ENCODE data around the gene HDDC3. TPM values are rescaled to one million over a fixed set of nuclear protein-coding genes. Genes with fewer than 3 reads are reported as not detected.
A peak's percentile ranks its signal among the peaks of the same experiment; 100 is the strongest.
"Not testable (repeated sequence)": the region's sequence is repeated elsewhere in the genome, so short reads cannot be mapped to it uniquely, and the experiment has no call there.

HDDC3 gene
- total RNA-seq, 2 experiments from 2014 or later: 31.8 to 38.6 TPM

DNA sequence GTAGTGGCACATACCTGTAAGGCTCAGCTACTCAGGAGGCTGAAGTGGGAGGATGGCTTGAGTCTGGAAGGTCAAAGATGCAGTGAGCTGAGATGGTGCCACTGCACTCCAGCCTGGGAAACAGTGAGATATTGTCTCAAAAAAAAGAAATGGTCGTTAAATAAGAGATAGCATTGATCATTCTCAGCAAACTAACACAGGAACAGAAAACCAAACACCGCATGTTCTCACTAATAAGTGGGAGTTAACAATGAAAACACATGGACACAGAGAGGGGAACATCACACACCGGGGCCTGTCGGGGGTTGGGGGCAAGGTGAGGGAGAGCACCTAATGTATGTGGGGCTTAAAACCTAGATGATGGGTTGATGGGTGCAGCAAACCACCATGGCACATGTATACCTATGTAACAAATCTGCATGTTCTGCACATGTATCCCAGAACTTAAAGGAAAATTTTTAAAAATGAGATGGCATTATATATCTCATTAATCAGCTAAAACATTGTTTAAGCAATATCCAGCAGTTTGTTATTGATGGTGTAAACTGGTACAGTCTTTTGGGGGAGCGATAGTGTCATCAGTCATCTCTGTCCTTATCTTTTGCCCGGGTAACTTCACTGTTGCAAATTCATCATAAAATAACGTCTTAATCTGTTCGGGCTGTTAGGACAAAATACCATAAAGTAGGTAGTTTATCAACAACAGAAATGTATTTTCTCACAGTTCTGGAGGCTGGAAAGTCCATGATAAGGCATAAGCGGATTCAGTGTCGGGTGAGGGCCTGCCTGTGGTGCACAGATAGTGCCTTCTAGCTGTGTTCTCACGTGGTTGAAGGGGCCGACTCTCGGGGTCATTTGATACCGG, 30.9 kb downstream of the HDDC3 start:
- H4K20me1 ChIP-seq (ENCODE audit: insufficient read depth, low read length): no peaks in the 10 kb centered on the region
- H3K79me2 ChIP-seq (ENCODE audit: insufficient read depth, low read depth, low read length): no peaks in the 10 kb centered on the region
- CTCF ChIA-PET (ENCODE audit: unreplicated experiment): interaction anchor here (3.8 kb wide), 1 partner anchor 31 kb away, joined by 16 read pairs; the partner anchor contains the start of gene HDDC3
- H3K4me1 ChIP-seq (ENCODE audit: insufficient read depth, low read length, poor library complexity, severe bottlenecking): peaks cover 39% of the 10 kb centered on the region
- H3K36me3 ChIP-seq (ENCODE audit: insufficient read depth, low read length): no peaks in the 10 kb centered on the region
- POLR2A ChIA-PET: interaction anchor here (0.6 to 4.5 kb wide), 4 partner anchors 15 to 141 kb away, joined by 3 to 24 read pairs (median 6); no protein-coding TSS in a partner anchor
- H3K27ac ChIP-seq (ENCODE audit: low read depth, low read length, poor library complexity, severe bottlenecking): no peak overlapping the region
- H3K4me3 ChIP-seq (ENCODE audit: low read depth, low read length, poor library complexity, severe bottlenecking): peak overlapping the region; percentile 69
- TF ChIP-seq, protein P1, sequence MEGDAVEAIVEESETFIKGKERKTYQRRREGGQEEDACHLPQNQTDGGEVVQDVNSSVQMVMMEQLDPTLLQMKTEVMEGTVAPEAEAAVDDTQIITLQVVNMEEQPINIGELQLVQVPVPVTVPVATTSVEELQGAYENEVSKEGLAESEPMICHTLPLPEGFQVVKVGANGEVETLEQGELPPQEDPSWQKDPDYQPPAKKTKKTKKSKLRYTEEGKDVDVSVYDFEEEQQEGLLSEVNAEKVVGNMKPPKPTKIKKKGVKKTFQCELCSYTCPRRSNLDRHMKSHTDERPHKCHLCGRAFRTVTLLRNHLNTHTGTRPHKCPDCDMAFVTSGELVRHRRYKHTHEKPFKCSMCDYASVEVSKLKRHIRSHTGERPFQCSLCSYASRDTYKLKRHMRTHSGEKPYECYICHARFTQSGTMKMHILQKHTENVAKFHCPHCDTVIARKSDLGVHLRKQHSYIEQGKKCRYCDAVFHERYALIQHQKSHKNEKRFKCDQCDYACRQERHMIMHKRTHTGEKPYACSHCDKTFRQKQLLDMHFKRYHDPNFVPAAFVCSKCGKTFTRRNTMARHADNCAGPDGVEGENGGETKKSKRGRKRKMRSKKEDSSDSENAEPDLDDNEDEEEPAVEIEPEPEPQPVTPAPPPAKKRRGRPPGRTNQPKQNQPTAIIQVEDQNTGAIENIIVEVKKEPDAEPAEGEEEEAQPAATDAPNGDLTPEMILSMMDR (conservative IDR thresholded peaks at IDR 0.05; ENCODE audit: low read length): no peak
- no peak for TF ChIP-seq EZH2phosphoT487 (IDR thresholded peaks at IDR 0.05; ENCODE audit: borderline replicate concordance, low read depth, low read length)
- H3K9me2 ChIP-seq (ENCODE audit: insufficient read depth, low read length): no peaks in the 10 kb centered on the region
- no peaks in the 10 kb centered on the region for H3K9me3 ChIP-seq (ENCODE audit: low read length)
- peak overlapping the region; percentile 86 for H3K4me2 ChIP-seq (ENCODE audit: low read length)
- no peak overlapping the region for H2AFZ ChIP-seq (ENCODE audit: low read length)
- intact Hi-C loops (cut with micrococcal nuclease; ENCODE audit: unreplicated experiment): loop anchor here (1.0 kb wide), 1 partner anchor 30 kb away; no protein-coding TSS in a partner anchor
- DNase-seq (ENCODE audit: low spot score): no peak
- BruUV-seq (replicated peaks): no TSS peak

DNA sequence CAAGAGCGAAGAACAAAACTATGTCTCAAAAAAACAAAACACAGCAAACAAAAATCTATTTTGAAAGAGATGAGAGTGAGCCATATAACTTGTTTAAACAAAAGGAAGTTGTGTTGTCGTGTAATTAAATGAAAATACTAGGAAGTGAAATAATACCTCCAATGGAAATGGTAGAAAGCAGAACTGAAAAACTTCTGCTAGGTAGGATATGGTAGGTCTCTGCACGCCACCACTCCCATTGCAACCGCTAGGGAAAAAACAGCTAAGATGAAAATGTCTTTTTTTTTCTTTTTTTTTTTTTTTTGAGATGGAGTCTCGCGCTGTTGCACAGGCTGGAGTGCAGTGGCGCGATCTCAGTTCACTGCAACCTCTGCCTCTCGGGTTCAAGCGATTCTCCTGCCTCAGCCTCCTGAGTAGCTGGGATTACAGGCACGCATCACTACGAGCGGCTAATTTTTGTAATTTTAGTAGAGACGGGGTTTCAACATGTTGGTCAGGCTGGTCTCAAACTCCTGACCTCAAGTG, 35.2 kb downstream of the HDDC3 start:
- peak overlapping the region; percentile 76 for H3K4me2 ChIP-seq (ENCODE audit: low read length)

More for the DNA sequence above, 35.2 kb downstream of the HDDC3 start:
- DNase-seq (ENCODE audit: low spot score): peak; percentile 88
- Histone ChIP-seq H3K4me3 (ENCODE audit: low read depth, low read length, poor library complexity, severe bottlenecking) (peak overlapping the region; percentile 50), H3K4me1 (ENCODE audit: insufficient read depth, low read length, poor library complexity, severe bottlenecking) (peaks cover 30% of the 10 kb centered on the region), H3K27ac (ENCODE audit: low read depth, low read length, poor library complexity, severe bottlenecking) (peak overlapping the region; percentile 71)
- H3K79me2 ChIP-seq (ENCODE audit: insufficient read depth, low read depth, low read length); H3K9me2 ChIP-seq (ENCODE audit: insufficient read depth, low read length); BruUV-seq (replicated peaks); H4K20me1 ChIP-seq (ENCODE audit: insufficient read depth, low read length); intact Hi-C loops (cut with micrococcal nuclease; ENCODE audit: unreplicated experiment); H2AFZ ChIP-seq (ENCODE audit: low read length); H3K9me3 ChIP-seq (ENCODE audit: low read length); H3K36me3 ChIP-seq (ENCODE audit: insufficient read depth, low read length): not testable (repeated sequence)
- CTCF ChIA-PET (ENCODE audit: unreplicated experiment): interaction anchor here (0.6 to 0.9 kb wide), 2 partner anchors 12 to 180 kb away, joined by 3 to 5 read pairs; no protein-coding TSS in a partner anchor
- TF ChIP-seq, protein P1 (conservative IDR thresholded peaks at IDR 0.05; ENCODE audit: low read length): peak; percentile 48; the same call in 1 of the 2 replicates
- POLR2A ChIA-PET: interaction anchor here (0.5 to 2.7 kb wide), 4 partner anchors 31 to 110 kb away, joined by 3 to 10 read pairs (median 3); partner anchors contain the start of gene UNC45A
